Effector memory CD8-positive, alpha-beta T cell (primary cell): ENCODE measurements around the gene RYR3.

ENCODE experiments used
- ATAC-seq: fragments of 150-1000 bp; cut with Tn5 transposase; replicated peaks from 2 replicates; pipeline ENCODE4 v1.10.0; 2021; ENCODE audit warnings: mild to moderate bottlenecking, moderate library complexity
- DNase-seq, 3 experiments: peaks; one replicate each; pipeline ENCODE4 v3.0.0; 2021
- H3K27ac Mint-ChIP-seq, 2 donors: one replicate each; pipeline ENCODE4 v1.8.0; 2022; ENCODE audit warnings: mild to moderate bottlenecking in 2 of 2, mixed read lengths in 2 of 2, moderate library complexity in 2 of 2
- H3K27me3 Mint-ChIP-seq, 2 donors: one replicate each; pipeline ENCODE4 v1.8.0; 2022; ENCODE audit warnings: mixed read lengths in 2 of 2
- H3K36me3 Mint-ChIP-seq: one replicate; pipeline ENCODE4 v1.8.0; 2022; ENCODE audit warnings: mild to moderate bottlenecking, moderate library complexity, mixed read lengths; ENCODE audit not compliant: insufficient read depth
- H3K4me1 Mint-ChIP-seq, 2 donors: one replicate each; pipeline ENCODE4 v1.8.0; 2022; ENCODE audit warnings: low read depth in 2 of 2, mixed read lengths in 2 of 2
- H3K4me3 Mint-ChIP-seq, 2 donors: one replicate each; pipeline ENCODE4 v1.8.0; 2022; ENCODE audit warnings: mild to moderate bottlenecking in 2 of 2, mixed read lengths in 2 of 2, moderate library complexity in 2 of 2
- H3K9me3 Mint-ChIP-seq, 2 donors: one replicate each; pipeline ENCODE4 v1.8.0; 2022; ENCODE audit warnings: mixed read lengths in 2 of 2

RYR3 gene

GRCh38 chr15:33298631-33299030 lies 12.1 kb upstream of the RYR3 start:
- Mint-ChIP-seq H3K27ac (no peak overlapping the region), H3K4me3 (no peak overlapping the region), H3K4me1 (no peaks in the 10 kb centered on the region), H3K36me3 (no peaks in the 10 kb centered on the region), H3K9me3 (no peaks in the 10 kb centered on the region), H3K27me3 (peaks cover 2 to 22% of the 10 kb centered on the region in 2 donors)
- ATAC-seq (no peak), DNase-seq (no peak)

GRCh38 chr15:33304924-33305323 lies 5.8 kb upstream of the RYR3 start:
- Mint-ChIP-seq H3K4me1 (no peaks in the 10 kb centered on the region), H3K9me3 (no peaks in the 10 kb centered on the region), H3K4me3 (no peak overlapping the region), H3K27me3 (peaks cover 13 to 26% of the 10 kb centered on the region in 2 donors), H3K27ac (no peak overlapping the region), H3K36me3 (no peaks in the 10 kb centered on the region)
- ATAC-seq (no peak), DNase-seq (no peak)

- H3K27ac Mint-ChIP-seq: no peak overlapping the region
- H3K27me3 Mint-ChIP-seq: peaks cover 28 to 57% of the 10 kb centered on the region in 2 donors
- H3K4me3 Mint-ChIP-seq: no peak overlapping the region
- no peaks in the 10 kb centered on the region for H3K9me3 Mint-ChIP-seq
- ATAC-seq: no peak
- no peaks in the 10 kb centered on the region for H3K36me3 Mint-ChIP-seq
- H3K4me1 Mint-ChIP-seq: no peaks in the 10 kb centered on the region
- DNase-seq: no peak
Observed at GRCh38 chr15:33309602-33310276, 1.0 kb upstream of the RYR3 start.

DNA sequence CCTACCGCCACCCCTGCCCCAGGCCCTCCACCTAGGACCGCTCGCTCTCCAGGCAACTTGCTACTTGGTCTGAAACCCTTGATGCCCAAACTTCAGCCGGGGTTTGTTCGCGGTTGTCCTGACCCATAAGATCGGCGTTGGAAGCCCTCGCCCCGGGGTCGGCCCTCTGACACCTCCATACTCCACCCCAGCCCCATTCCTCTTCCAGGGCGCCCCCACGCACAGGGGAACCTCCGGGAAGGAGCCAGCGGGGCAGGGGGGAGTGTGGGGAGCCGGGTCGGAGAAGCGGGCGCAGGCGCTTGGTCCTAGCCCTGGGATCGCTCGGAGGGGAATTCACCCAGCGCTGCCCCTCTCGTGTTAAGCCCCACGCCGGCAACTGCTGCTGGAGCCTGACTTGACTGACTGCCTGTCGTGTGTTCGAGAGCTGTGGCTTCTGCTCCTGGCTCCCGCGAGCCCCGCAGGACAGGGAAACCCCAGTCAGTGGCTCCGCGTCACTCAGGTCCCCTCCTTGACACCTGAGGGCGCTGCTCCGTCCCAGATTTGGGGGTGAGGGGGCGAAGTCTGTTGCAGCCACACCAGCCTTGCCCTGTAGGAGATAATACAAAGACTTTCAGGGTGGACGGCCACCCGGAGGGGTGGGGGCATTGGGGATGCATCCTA lies 675 bp downstream of the RYR3 start:
- Mint-ChIP-seq H3K4me1 (no peaks in the 10 kb centered on the region), H3K36me3 (no peaks in the 10 kb centered on the region), H3K27ac (no peak overlapping the region), H3K4me3 (no peak overlapping the region), H3K27me3 (peaks cover 28 to 66% of the 10 kb centered on the region in 2 donors), H3K9me3 (no peaks in the 10 kb centered on the region)
- no peak for ATAC-seq
- DNase-seq: no peak

GRCh38 chr15:33313491-33313890 lies 2.7 kb downstream of the RYR3 start:
- Mint-ChIP-seq H3K4me1 (no peaks in the 10 kb centered on the region), H3K9me3 (no peaks in the 10 kb centered on the region), H3K27me3 (peaks cover 38 to 82% of the 10 kb centered on the region in 2 donors), H3K27ac (no peak overlapping the region), H3K36me3 (no peaks in the 10 kb centered on the region), H3K4me3 (no peak overlapping the region)
- DNase-seq (no peak), ATAC-seq (no peak)

DNA sequence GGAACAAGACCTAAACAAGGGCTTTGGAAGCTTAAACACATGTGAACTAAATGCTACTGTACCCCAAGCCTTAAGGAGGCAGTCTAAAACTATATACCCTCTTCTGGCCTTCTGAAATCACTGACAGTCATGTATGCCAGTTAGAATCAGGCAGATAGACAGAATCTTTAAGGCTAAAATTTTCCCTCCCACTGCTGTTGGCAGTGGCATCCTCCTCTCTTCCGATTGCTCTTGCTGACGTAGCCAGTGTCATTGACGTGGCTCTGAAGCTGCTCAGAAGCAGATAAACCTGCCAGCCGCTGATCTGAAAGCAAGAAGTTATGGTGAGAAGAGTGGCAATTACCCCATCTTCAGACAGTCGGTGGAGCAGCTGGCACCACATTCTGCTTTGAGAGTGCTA lies 3.3 kb downstream of the RYR3 start:
- H3K4me1 Mint-ChIP-seq: no peaks in the 10 kb centered on the region
- no peaks in the 10 kb centered on the region for H3K9me3 Mint-ChIP-seq
- H3K4me3 Mint-ChIP-seq: no peak overlapping the region
- ATAC-seq: no peak
- peak overlapping the region in 1 of 2 donors; percentile 38 for H3K27ac Mint-ChIP-seq
- peaks cover 35 to 78% of the 10 kb centered on the region in 2 donors for H3K27me3 Mint-ChIP-seq
- no peak for DNase-seq
- H3K36me3 Mint-ChIP-seq: no peaks in the 10 kb centered on the region

- H3K27ac Mint-ChIP-seq: no peak overlapping the region
- H3K27me3 Mint-ChIP-seq: peaks cover 27 to 68% of the 10 kb centered on the region in 2 donors
- DNase-seq (no peak), ATAC-seq (no peak)
- no peaks in the 10 kb centered on the region for H3K36me3 Mint-ChIP-seq
- no peaks in the 10 kb centered on the region for H3K9me3 Mint-ChIP-seq
- no peaks in the 10 kb centered on the region for H3K4me1 Mint-ChIP-seq
- no peak overlapping the region for H3K4me3 Mint-ChIP-seq
Observed at GRCh38 chr15:33315044-33315443, 4.3 kb downstream of the RYR3 start.

DNA sequence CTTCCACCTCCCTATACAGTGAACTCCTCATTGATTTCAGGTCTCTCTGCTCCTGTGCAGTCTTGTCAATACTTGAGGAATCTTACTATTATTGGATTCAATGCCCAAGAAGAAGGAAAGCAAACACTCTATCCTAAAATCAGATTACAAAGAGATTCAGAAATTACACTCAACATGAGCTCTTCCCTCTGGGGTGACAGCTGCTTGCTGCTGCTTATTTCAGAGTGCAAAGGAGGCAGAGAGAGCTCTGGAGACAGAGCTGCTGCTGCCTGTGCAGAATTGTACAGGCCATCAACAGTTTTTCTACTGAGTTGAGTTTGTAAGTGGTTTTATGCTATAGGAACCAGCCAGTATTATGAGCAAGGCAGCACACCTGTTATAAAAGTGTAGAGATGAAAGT lies 7.1 kb downstream of the RYR3 start:
- H3K4me1 Mint-ChIP-seq: no peaks in the 10 kb centered on the region
- no peaks in the 10 kb centered on the region for H3K9me3 Mint-ChIP-seq
- H3K27me3 Mint-ChIP-seq: peaks cover 11 to 43% of the 10 kb centered on the region in 2 donors
- DNase-seq (no peak), ATAC-seq (no peak)
- no peaks in the 10 kb centered on the region for H3K36me3 Mint-ChIP-seq
- H3K27ac Mint-ChIP-seq: no peak overlapping the region
- H3K4me3 Mint-ChIP-seq: no peak overlapping the region

DNA sequence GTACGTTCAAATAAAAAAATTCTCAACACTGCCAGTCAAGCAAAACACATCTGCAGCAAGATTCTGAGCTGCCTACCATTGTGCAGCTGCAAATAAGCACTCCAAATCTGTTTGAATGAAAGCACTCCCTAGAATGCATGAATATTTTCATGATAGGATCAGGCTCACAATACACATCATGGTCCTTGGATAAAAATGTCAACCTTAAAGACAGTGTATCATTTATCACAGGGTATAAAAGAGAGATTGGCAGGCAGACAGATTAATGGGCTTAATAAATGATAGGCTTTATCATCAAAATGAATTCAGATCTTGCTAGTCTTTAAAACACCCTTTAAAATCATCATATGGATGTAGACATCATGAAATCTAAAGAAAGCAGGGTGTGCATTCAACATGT lies 9.2 kb downstream of the RYR3 start:
- no peaks in the 10 kb centered on the region for H3K9me3 Mint-ChIP-seq
- H3K27ac Mint-ChIP-seq: no peak overlapping the region
- H3K27me3 Mint-ChIP-seq: peaks cover 9 to 22% of the 10 kb centered on the region in 2 donors
- H3K36me3 Mint-ChIP-seq: no peaks in the 10 kb centered on the region
- DNase-seq: no peak
- no peak overlapping the region for H3K4me3 Mint-ChIP-seq
- ATAC-seq: no peak
- H3K4me1 Mint-ChIP-seq: no peaks in the 10 kb centered on the region

- no peak overlapping the region for H3K4me3 Mint-ChIP-seq
- ATAC-seq: no peak
- H3K27ac Mint-ChIP-seq: no peak overlapping the region
- H3K9me3 Mint-ChIP-seq: no peaks in the 10 kb centered on the region
- no peak for DNase-seq
- H3K4me1 Mint-ChIP-seq: no peaks in the 10 kb centered on the region
- peaks cover 9 to 14% of the 10 kb centered on the region in 2 donors for H3K27me3 Mint-ChIP-seq
- H3K36me3 Mint-ChIP-seq: no peaks in the 10 kb centered on the region
Observed at GRCh38 chr15:33322091-33322490, 11.3 kb downstream of the RYR3 start.

GRCh38 chr15:33324609-33325008 lies 13.8 kb downstream of the RYR3 start:
- no peak for ATAC-seq
- DNase-seq: no peak
- Mint-ChIP-seq H3K4me1 (no peaks in the 10 kb centered on the region), H3K27ac (no peak overlapping the region), H3K27me3 (peaks cover 5 to 7% of the 10 kb centered on the region in 2 donors), H3K4me3 (no peak overlapping the region), H3K9me3 (no peaks in the 10 kb centered on the region), H3K36me3 (no peaks in the 10 kb centered on the region)

GRCh38 chr15:33326908-33327307 lies 16.1 kb downstream of the RYR3 start:
- Mint-ChIP-seq H3K27ac (no peak overlapping the region), H3K9me3 (peaks cover 3 to 7% of the 10 kb centered on the region in 2 donors), H3K27me3 (peaks cover 12 to 20% of the 10 kb centered on the region in 2 donors), H3K36me3 (no peaks in the 10 kb centered on the region), H3K4me3 (no peak overlapping the region), H3K4me1 (no peaks in the 10 kb centered on the region)
- no peak for ATAC-seq
- no peak for DNase-seq

DNA sequence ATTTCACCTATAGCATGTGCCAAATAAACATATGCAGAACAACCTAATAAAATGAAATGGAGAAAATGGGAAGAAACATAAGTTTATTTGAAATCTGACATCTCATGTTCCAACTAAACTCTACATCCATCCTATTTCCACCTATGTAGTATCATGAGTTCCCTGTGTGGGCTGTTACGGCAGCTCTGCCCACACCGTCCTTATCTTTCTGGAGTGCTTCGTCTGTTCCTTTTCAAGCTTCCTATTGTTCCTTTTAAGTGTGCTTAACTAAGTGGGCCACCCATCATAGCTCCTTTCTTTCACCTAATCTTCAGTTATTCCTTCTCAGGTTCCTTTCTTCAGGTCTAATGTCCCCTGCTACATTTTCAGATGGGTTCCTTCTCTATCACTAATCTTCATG lies 17.3 kb downstream of the RYR3 start:
- DNase-seq: no peak
- Mint-ChIP-seq H3K27ac (no peak overlapping the region), H3K4me3 (no peak overlapping the region), H3K9me3 (peaks cover 3 to 7% of the 10 kb centered on the region in 2 donors), H3K27me3 (peaks cover 12 to 20% of the 10 kb centered on the region in 2 donors), H3K4me1 (no peaks in the 10 kb centered on the region), H3K36me3 (no peaks in the 10 kb centered on the region)
- ATAC-seq: no peak

GRCh38 chr15:33329457-33329856 lies 18.7 kb downstream of the RYR3 start:
- Mint-ChIP-seq H3K27me3 (peaks cover 23 to 32% of the 10 kb centered on the region in 2 donors), H3K4me1 (no peaks in the 10 kb centered on the region), H3K4me3 (no peak overlapping the region), H3K36me3 (no peaks in the 10 kb centered on the region), H3K27ac (no peak overlapping the region), H3K9me3 (peaks cover 3 to 7% of the 10 kb centered on the region in 2 donors)
- DNase-seq (no peak), ATAC-seq (no peak)
